Activated T-helper 1 cell treated with Interleukin-2 at 50 U/mL for 16 hours (primary cell): ENCODE data around the gene TMEM259.
A peak's percentile ranks its signal among the peaks of the same experiment; 100 is the strongest.

ENCODE experiments used
- DNase-seq: peaks from one replicate; pipeline ENCODE4 v3.0.0-alpha.2; 2020; ENCODE audit warnings: low read depth

TMEM259 gene

GRCh38 chr19:1002600-1002999 is 18.3 kb downstream of the TMEM259 start:
- no peak for DNase-seq

- DNase-seq: peak; percentile 52
Observed at GRCh38 chr19:1001538-1002166, 19.3 kb downstream of the TMEM259 start.

GRCh38 chr19:1000591-1001537 is 20.1 kb downstream of the TMEM259 start:
- no peak for DNase-seq

- DNase-seq: peak; percentile 37
Observed at GRCh38 chr19:1000095-1000494, 20.8 kb downstream of the TMEM259 start, which contains the start of gene GRIN3B. Gene GRIN3B (plus strand): TSS chr19:1000419. CDS start chr19:1000438, 19 bp downstream.

GRCh38 chr19:999379-999719 is 21.6 kb downstream of the TMEM259 start:
- DNase-seq: no peak

GRCh38 chr19:998064-998463 is 22.9 kb downstream of the TMEM259 start:
- no peak for DNase-seq

GRCh38 chr19:996051-996838 is 24.7 kb downstream of the TMEM259 start:
- DNase-seq: peak; percentile 67

- DNase-seq: no peak
Observed at GRCh38 chr19:995051-995827, 25.7 kb downstream of the TMEM259 start.

- DNase-seq: no peak
Observed at GRCh38 chr19:994516-994915, 26.4 kb downstream of the TMEM259 start.

GRCh38 chr19:993831-994393 is 27.0 kb downstream of the TMEM259 start:
- DNase-seq: no peak

- no peak for DNase-seq
Observed at GRCh38 chr19:993361-993830, 27.5 kb downstream of the TMEM259 start.

- DNase-seq: no peak
Observed at GRCh38 chr19:992670-993055, 28.3 kb downstream of the TMEM259 start.

GRCh38 chr19:991932-992669 is 28.8 kb downstream of the TMEM259 start:
- no peak for DNase-seq

- DNase-seq: peak; percentile 36
Observed at GRCh38 chr19:991174-991931, 29.6 kb downstream of the TMEM259 start.

- no peak for DNase-seq
Observed at GRCh38 chr19:990746-991145, 30.2 kb downstream of the TMEM259 start.

- no peak for DNase-seq
Observed at GRCh38 chr19:990119-990571, 30.8 kb downstream of the TMEM259 start.

- no peak for DNase-seq
Observed at GRCh38 chr19:989381-990081, 31.4 kb downstream of the TMEM259 start.

GRCh38 chr19:988510-988909 is 32.4 kb downstream of the TMEM259 start:
- DNase-seq: no peak

GRCh38 chr19:988081-988480 is 32.8 kb downstream of the TMEM259 start:
- DNase-seq: no peak
